H1 (cell line): ENCODE measurements around the gene MICU2. TPM values are rescaled to one million over a fixed set of nuclear protein-coding genes. Genes with fewer than 3 reads are reported as not detected.

Experiments
- CTCF ChIA-PET: fragments of 300-600 bp; sonication (Branson Sonifier 250); formaldehyde crosslinking; loops from one replicate; lab custom pipeline; 2021; ENCODE audit not compliant: partially characterized antibody; lab: Charles Lee
- POLR2A ChIA-PET: fragments of 300-600 bp; sonication (Branson Sonifier 250); formaldehyde crosslinking; loops from one replicate; lab custom pipeline; 2021; ENCODE audit warnings: inconsistent platforms; ENCODE audit not compliant: partially characterized antibody; lab: Charles Lee
- DNase-seq, 2 experiments: peaks; one replicate each; pipeline versions ENCODE4 v3.0.0 to v3.0.0-alpha.2; 2010 to 2022; ENCODE audit warnings: low spot score in 2 of 2, low read depth in 1 of 2, mixed read lengths in 1 of 2
- FAIRE-seq: peaks from 2 replicates; lab custom pipeline; 2011; peaks lifted over from hg19 to GRCh38; lab: Jason Lieb, UNC
- H2AFZ ChIP-seq: 2 replicates; pipeline ENCODE4 v1.8.1; 2012; ENCODE audit warnings: low read length, inconsistent platforms
- H2AK5ac ChIP-seq: 2 replicates; pipeline ENCODE4 v1.6.1; 2013; ENCODE audit warnings: low read depth, low read length
- H2BK120ac ChIP-seq: replicated peaks from 2 replicates; pipeline ENCODE3; 2013; ENCODE audit warnings: low read depth, low read length, inconsistent platforms
- H2BK12ac ChIP-seq: 2 replicates; pipeline ENCODE4 v1.6.1; 2013; ENCODE audit warnings: low read depth, low read length
- H2BK15ac ChIP-seq: 2 replicates; pipeline ENCODE4 v1.6.1; 2013; ENCODE audit warnings: low read length
- H2BK20ac ChIP-seq: 2 replicates; pipeline ENCODE4 v1.6.1; 2013; ENCODE audit warnings: low read length
- H2BK5ac ChIP-seq: 2 replicates; pipeline ENCODE4 v1.6.1; 2013; ENCODE audit warnings: low read depth, low read length
- H3K14ac ChIP-seq: 2 replicates; pipeline ENCODE4 v1.6.1; 2013; ENCODE audit warnings: inconsistent platforms; ENCODE audit not compliant: insufficient read length
- H3K18ac ChIP-seq: 2 replicates; pipeline ENCODE4 v1.6.1; 2013; ENCODE audit warnings: low read length; ENCODE audit errors: extremely low read depth
- H3K23ac ChIP-seq: 2 replicates; pipeline ENCODE4 v1.6.1; 2013; ENCODE audit warnings: inconsistent platforms; ENCODE audit not compliant: insufficient read length
- H3K23me2 ChIP-seq: 2 replicates; pipeline ENCODE4 v1.6.1; 2013; ENCODE audit warnings: low read depth, low read length
- H3K27ac ChIP-seq: 2 replicates; pipeline ENCODE4 v1.6.1; 2011; ENCODE audit warnings: low read depth, low read length, inconsistent platforms
- H3K27me3 ChIP-seq, 4 experiments: replicated peaks in 1 of 4; 1 replicate in 1 of 4; 2 replicates in 3 of 4; pipeline versions ENCODE4 v1.6.1 to v1.8.1; 2011 to 2013; ENCODE audit warnings: low read length in 3 of 4, mild to moderate bottlenecking in 3 of 4, inconsistent platforms in 2 of 4, mixed read lengths in 2 of 4, moderate library complexity in 1 of 4; ENCODE audit not compliant: control insufficient read depth in 3 of 4, insufficient read depth in 3 of 4; ENCODE audit errors: extremely low read depth in 1 of 4
- H3K36me3 ChIP-seq, 4 experiments: 2 replicates each; pipeline versions ENCODE4 v1.6.1 to v1.8.1; 2011 to 2013; ENCODE audit warnings: mild to moderate bottlenecking in 4 of 4, low read length in 3 of 4, moderate library complexity in 2 of 4, control low read depth in 1 of 4, inconsistent platforms in 1 of 4; ENCODE audit not compliant: insufficient read depth in 4 of 4, control insufficient read depth in 2 of 4
- H3K4ac ChIP-seq: replicated peaks from 2 replicates; pipeline ENCODE3; 2013; ENCODE audit warnings: low read length, low read depth, mixed read lengths, inconsistent platforms; ENCODE audit not compliant: insufficient read length
- H3K4me1 ChIP-seq, 4 experiments: replicated peaks in 1 of 4; 1 replicate in 1 of 4; 2 replicates in 3 of 4; pipeline versions ENCODE4 v1.6.1 to v1.8.1; 2011 to 2013; ENCODE audit warnings: low read length in 3 of 4, inconsistent platforms in 2 of 4, mixed read lengths in 1 of 4; ENCODE audit not compliant: insufficient read depth in 4 of 4, control insufficient read depth in 3 of 4
- H3K4me2 ChIP-seq, 2 experiments: 2 replicates each; pipeline versions ENCODE4 v1.6.1 to v1.8.1; 2011 to 2013; ENCODE audit warnings: low read depth in 2 of 2, low read length in 2 of 2, control low read depth in 1 of 2, inconsistent platforms in 1 of 2, mild to moderate bottlenecking in 1 of 2; ENCODE audit not compliant: insufficient read depth in 1 of 2
- H3K4me3 ChIP-seq, 4 experiments: fragments of 200-600, 300-600 bp in 1 of 4; sonication (generic), shearing (Covaris generic), sonication (Bioruptor Twin) in 1 of 4; 2 replicates each; pipeline versions ENCODE4 v1.5.1 to v1.8.1; 2011 to 2016; ENCODE audit warnings: low read length in 4 of 4, low read depth in 3 of 4, control low read depth in 2 of 4, inconsistent platforms in 2 of 4, mild to moderate bottlenecking in 2 of 4, mixed read lengths in 1 of 4, moderate library complexity in 1 of 4; ENCODE audit not compliant: insufficient read depth in 2 of 4; ENCODE audit errors: extremely low read depth in 1 of 4
- H3K56ac ChIP-seq: replicated peaks from 2 replicates; pipeline ENCODE3; 2013; ENCODE audit warnings: low read depth, mild to moderate bottlenecking, mixed read lengths, low read length, inconsistent platforms; ENCODE audit not compliant: insufficient read length
- H3K79me1 ChIP-seq: 2 replicates; pipeline ENCODE4 v1.6.1; 2013; ENCODE audit warnings: low read depth, low read length, control low read depth
- H3K79me2 ChIP-seq, 2 experiments: 2 replicates each; pipeline versions ENCODE4 v1.6.1 to v1.8.1; 2012 to 2013; ENCODE audit warnings: low read length in 2 of 2, mild to moderate bottlenecking in 2 of 2, inconsistent platforms in 1 of 2; ENCODE audit not compliant: insufficient read depth in 2 of 2, control insufficient read depth in 1 of 2
- H3K9ac ChIP-seq, 4 experiments: replicated peaks in 1 of 4; 1 replicate in 1 of 4; 2 replicates in 3 of 4; pipeline versions ENCODE4 v1.6.1 to v1.8.1; 2011 to 2013; ENCODE audit warnings: low read depth in 3 of 4, low read length in 3 of 4, control low read depth in 2 of 4, mild to moderate bottlenecking in 2 of 4, moderate library complexity in 2 of 4, inconsistent platforms in 1 of 4; ENCODE audit errors: extremely low read depth in 1 of 4
- H3K9me3 ChIP-seq, 2 experiments: 2 replicates each; pipeline versions ENCODE4 v1.6.1 to v1.8.1; 2012 to 2013; ENCODE audit warnings: mild to moderate bottlenecking in 2 of 2, moderate library complexity in 2 of 2, control low read depth in 1 of 2, inconsistent platforms in 1 of 2, low read depth in 1 of 2, low read length in 1 of 2, mixed read lengths in 1 of 2; ENCODE audit not compliant: insufficient read depth in 2 of 2
- H4K20me1 ChIP-seq, 2 experiments: replicated peaks in 1 of 2; 2 replicates each; pipeline versions ENCODE3 to v1.8.1; 2011 to 2013; ENCODE audit warnings: inconsistent platforms in 2 of 2, low read length in 2 of 2, mild to moderate bottlenecking in 1 of 2; ENCODE audit not compliant: insufficient read depth in 2 of 2, control insufficient read depth in 1 of 2
- H4K5ac ChIP-seq: 2 replicates; pipeline ENCODE4 v1.6.1; 2013; ENCODE audit warnings: low read length, low read depth, mixed read lengths, inconsistent platforms; ENCODE audit not compliant: insufficient read length
- H4K8ac ChIP-seq: 2 replicates; pipeline ENCODE4 v1.8.0; 2013; ENCODE audit warnings: mild to moderate bottlenecking, moderate library complexity, low read length, inconsistent platforms; ENCODE audit not compliant: insufficient read depth; ENCODE audit errors: extremely low read depth
- H4K91ac ChIP-seq: replicated peaks from 2 replicates; pipeline ENCODE3; 2013; ENCODE audit warnings: low read length, mixed read lengths, inconsistent platforms; ENCODE audit not compliant: insufficient read length
- ASH2L ChIP-seq: fragments of 200-600, 300-600 bp; sonication (generic); IDR thresholded peaks from one replicate; pipeline ENCODE4 v1.7.1; 2017; ENCODE audit warnings: low read length
- CEBPB ChIP-seq: IDR thresholded peaks from 2 replicates; pipeline ENCODE4 v1.6.1; 2012; ENCODE audit warnings: low read depth, low read length
- CHD2 ChIP-seq: IDR thresholded peaks from 2 replicates; pipeline ENCODE4 v1.6.1; 2012; ENCODE audit warnings: low read length, improper control_type of control experiment
- GABPA ChIP-seq: IDR thresholded peaks from 2 replicates; pipeline ENCODE4 v1.6.1; 2011; ENCODE audit warnings: mild to moderate bottlenecking, low read length, moderate library complexity, borderline replicate concordance; ENCODE audit not compliant: insufficient read depth
- KDM4A ChIP-seq: IDR thresholded peaks from one replicate; pipeline ENCODE4 v1.7.1; 2012; ENCODE audit warnings: low read depth, mild to moderate bottlenecking, moderate library complexity, low read length, inconsistent platforms; ENCODE audit not compliant: severe bottlenecking
- TAF1 ChIP-seq: IDR thresholded peaks from 2 replicates; pipeline ENCODE4 v1.6.1; 2011; ENCODE audit warnings: mild to moderate bottlenecking, low read depth, low read length
- WGBS, 2 experiments: shearing (Covaris generic) in 1 of 2; methylation state at CpG; one replicate each; pipeline versions ENCODE4 v1.1.6 to v1.1.7; 2013 to 2015; ENCODE audit warnings: low lambda C conversion rate in 2 of 2, mixed read lengths in 2 of 2, inconsistent platforms in 1 of 2, low coverage in 1 of 2, missing lambda C conversion rate in 1 of 2; ENCODE audit not compliant: insufficient replicate concordance in 2 of 2, insufficient coverage in 1 of 2, insufficient read length in 1 of 2; ENCODE audit errors: extremely low coverage in 1 of 2, missing lambda C conversion rate in 1 of 2; 5-methylcytosine and 5-hydroxymethylcytosine counted together
- polyA plus RNA-seq, 7 experiments: library from polyadenylated mRNA; depleted of rRNA in 3 of 7; stranded (reverse) in 5 of 7; unstranded in 2 of 7; fragments of >200 nt in 5 of 7; fragments of 200-250 nt in 2 of 7; gene quantifications; 1 replicate in 5 of 7; 2 replicates in 1 of 7; 4 replicates in 1 of 7; pipeline versions ENCODE4 v1.2.1 to v1.2.3, GENCODE V29; 2011 to 2013; ENCODE audit warnings: missing spikeins in 2 of 7, mixed read lengths in 2 of 7
- total RNA-seq: library from RNA; stranded (reverse); fragmentation: NEBNext Ultra II Directional; extraction: Animal tissue kit (Norgen Biotek cat#: 25700); gene quantifications from 2 replicates; pipeline ENCODE4 v1.2.1, GENCODE V29; 2021
- TF ChIP-seq, protein P1 (sequence below): IDR thresholded peaks from 2 replicates; pipeline ENCODE4 v1.6.1; 2012; ENCODE audit warnings: low read length, inconsistent platforms

MICU2 gene
- total and polyA plus RNA-seq, 2 of the 8 experiments (the other 6 are each of a cell fraction or from before 2014, with no cell fraction given) = 34.6 to 36.5 TPM

DNA sequence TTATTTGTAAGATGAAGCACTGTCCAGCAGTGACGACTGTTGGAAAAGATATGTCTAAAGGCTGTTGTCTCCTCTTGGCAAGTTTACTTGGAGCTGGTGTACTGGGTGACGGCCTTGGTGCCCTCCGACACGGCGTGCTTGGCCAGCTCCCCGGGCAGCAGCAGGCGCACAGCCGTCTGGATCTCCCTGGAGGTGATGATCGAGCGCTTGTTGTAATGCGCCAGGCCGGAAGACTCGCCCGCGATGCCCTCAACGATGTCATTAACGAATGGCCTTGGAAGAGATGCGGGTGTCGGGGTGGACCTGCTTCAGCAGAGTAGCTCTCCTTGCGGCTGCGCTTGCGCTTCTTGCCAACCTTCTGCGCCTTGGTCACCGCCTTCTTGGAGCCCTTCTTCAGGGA, 120.2 kb downstream of the MICU2 start:
- Histone ChIP-seq H2AFZ (no peak overlapping the region), H3K27ac (no peak overlapping the region), H2AK5ac (no peak overlapping the region), H3K79me1 (no peaks in the 10 kb centered on the region), H3K23ac (no peak overlapping the region), H3K27me3 (no peaks in the 10 kb centered on the region), H2BK15ac (no peak overlapping the region), H3K4me1 (no peaks in the 10 kb centered on the region), H4K20me1 (no peaks in the 10 kb centered on the region), H3K79me2 (no peaks in the 10 kb centered on the region), H4K91ac (no peak overlapping the region), H3K4ac (no peak overlapping the region), H4K5ac (no peak overlapping the region), H3K18ac (no peak overlapping the region), H3K4me3 (no peak overlapping the region), H3K9ac (no peak overlapping the region), H2BK20ac (no peak overlapping the region), H3K23me2 (no peaks in the 10 kb centered on the region), H3K4me2 (no peak overlapping the region), H2BK5ac (no peak overlapping the region), H3K36me3 (no peaks in the 10 kb centered on the region; a peak in 1 of 8 replicates), H2BK120ac (no peak overlapping the region), H3K14ac (no peak overlapping the region), H4K8ac (no peak overlapping the region), H3K56ac (no peak overlapping the region), H3K9me3 (peaks cover 0 to 2% of the 10 kb centered on the region in 2 experiments; a peak in 1 of 4 replicates), H2BK12ac (no peak overlapping the region)
- 96% methylated on average over 22 of the region's 24 CpGs; no CpG with 5 or more reads in 1 of the 2 experiments for WGBS, 2 experiments
- ChIA-PET POLR2A (no interaction called here), CTCF (interaction anchor here (1.4 kb wide), 1 partner anchor 186 kb away, joined by 3 read pairs; no protein-coding TSS in a partner anchor)
- no peak for DNase-seq
- no peak for FAIRE-seq
- TF ChIP-seq CHD2 (no peak), GABPA (no peak), KDM4A (no peak), CEBPB (no peak), ASH2L (no peak), TAF1 (no peak)
- TF ChIP-seq, protein P1, sequence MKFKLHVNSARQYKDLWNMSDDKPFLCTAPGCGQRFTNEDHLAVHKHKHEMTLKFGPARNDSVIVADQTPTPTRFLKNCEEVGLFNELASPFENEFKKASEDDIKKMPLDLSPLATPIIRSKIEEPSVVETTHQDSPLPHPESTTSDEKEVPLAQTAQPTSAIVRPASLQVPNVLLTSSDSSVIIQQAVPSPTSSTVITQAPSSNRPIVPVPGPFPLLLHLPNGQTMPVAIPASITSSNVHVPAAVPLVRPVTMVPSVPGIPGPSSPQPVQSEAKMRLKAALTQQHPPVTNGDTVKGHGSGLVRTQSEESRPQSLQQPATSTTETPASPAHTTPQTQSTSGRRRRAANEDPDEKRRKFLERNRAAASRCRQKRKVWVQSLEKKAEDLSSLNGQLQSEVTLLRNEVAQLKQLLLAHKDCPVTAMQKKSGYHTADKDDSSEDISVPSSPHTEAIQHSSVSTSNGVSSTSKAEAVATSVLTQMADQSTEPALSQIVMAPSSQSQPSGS = no peak
